Cardiac muscle cell (in vitro differentiated cells and primary cell): ENCODE results near the gene OR2A1. TPM values are rescaled to one million over a fixed set of nuclear protein-coding genes. Genes with fewer than 3 reads are reported as not detected.
"Not testable (repeated sequence)": the region's sequence is repeated elsewhere in the genome, so short reads cannot be mapped to it uniquely, and the experiment has no call there.

Source experiments
- DNase-seq, 2 donors: peaks; one replicate each; pipeline versions ENCODE4 v3.0.0 to v3.0.0-alpha.2; 2010 to 2017; ENCODE audit warnings: low read depth in 1 of 2, low spot score in 1 of 2
- H3K27ac ChIP-seq: fragments of 200-600 bp; sonication (generic); 2 replicates; pipeline ENCODE4 v1.5.1; 2016
- H3K27me3 ChIP-seq: fragments of 200-600 bp; sonication (generic); 2 replicates; pipeline ENCODE4 v1.6.0; 2016; ENCODE audit warnings: control low read depth
- H3K36me3 ChIP-seq: fragments of 200-600 bp; sonication (generic); 2 replicates; pipeline ENCODE4 v1.5.1; 2016; ENCODE audit warnings: control low read depth
- H3K4me1 ChIP-seq: fragments of 200-600 bp; sonication (generic); 2 replicates; pipeline ENCODE4 v1.8.1; 2017; ENCODE audit warnings: low read depth, mild to moderate bottlenecking, mixed run types
- H3K4me3 ChIP-seq: fragments of 200-600 bp; sonication (generic); 2 replicates; pipeline ENCODE4 v1.5.1; 2016; ENCODE audit warnings: mild to moderate bottlenecking
- H3K9me3 ChIP-seq: fragments of 200-600 bp; sonication (generic); 2 replicates; pipeline ENCODE4 v1.5.1; 2017; ENCODE audit warnings: low read depth, mild to moderate bottlenecking, control low read depth
- polyA plus RNA-seq: library from polyadenylated mRNA; unstranded; fragments of >200 nt; fragmentation: Nextera tagmentation; extraction: Ambion mirVana; gene quantifications from 2 replicates; pipeline ENCODE4 v1.2.1, GENCODE V29; 2016
- total RNA-seq: library from RNA; depleted of rRNA; stranded (reverse); fragments of >200 nt; gene quantifications from 2 replicates; pipeline ENCODE4 v1.2.3, GENCODE V29; 2016

Gene OR2A1, protein sequence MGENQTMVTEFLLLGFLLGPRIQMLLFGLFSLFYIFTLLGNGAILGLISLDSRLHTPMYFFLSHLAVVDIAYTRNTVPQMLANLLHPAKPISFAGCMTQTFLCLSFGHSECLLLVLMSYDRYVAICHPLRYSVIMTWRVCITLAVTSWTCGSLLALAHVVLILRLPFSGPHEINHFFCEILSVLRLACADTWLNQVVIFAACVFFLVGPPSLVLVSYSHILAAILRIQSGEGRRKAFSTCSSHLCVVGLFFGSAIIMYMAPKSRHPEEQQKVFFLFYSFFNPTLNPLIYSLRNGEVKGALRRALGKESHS
- not detected in 2 replicates for total RNA-seq
- polyA plus RNA-seq: not detected in 2 replicates

DNA sequence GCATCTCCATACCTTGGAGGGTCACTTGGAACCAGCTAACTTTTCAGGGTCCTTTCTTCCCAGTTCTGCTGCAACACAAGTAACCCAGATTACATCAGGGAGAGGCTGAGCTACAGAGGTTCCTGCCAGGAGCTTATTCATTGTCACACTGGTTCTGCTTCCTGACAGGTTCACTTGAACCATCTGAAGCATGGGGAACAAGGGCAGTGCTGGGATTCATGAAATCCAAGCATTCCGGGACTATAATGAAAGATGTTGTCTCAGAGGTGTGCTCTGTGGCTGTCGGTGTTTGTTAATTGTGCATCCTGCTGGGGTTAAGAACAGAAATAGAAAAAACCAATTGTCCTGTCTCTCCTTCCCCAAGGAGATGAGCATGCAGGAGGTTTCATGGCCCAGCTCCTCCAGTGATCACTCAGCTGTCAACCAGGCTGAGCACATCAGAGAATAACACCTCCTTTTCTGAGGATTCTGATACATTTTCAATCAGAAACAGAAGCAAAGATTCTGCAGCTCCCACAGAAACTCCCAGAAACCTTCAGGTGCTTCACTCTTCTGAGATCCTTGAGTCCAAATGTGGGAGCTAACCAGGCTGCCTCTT is at the start of gene OR2A1:
Gene OR2A1 (plus strand): TSS at position 548 of the 598 bp plus-strand sequence. CDS start 5,706 bp downstream, outside the sequence.
- not testable (repeated sequence) for H3K9me3 ChIP-seq, H3K36me3 ChIP-seq, DNase-seq, H3K27ac ChIP-seq, H3K27me3 ChIP-seq, H3K4me3 ChIP-seq, H3K4me1 ChIP-seq

DNA sequence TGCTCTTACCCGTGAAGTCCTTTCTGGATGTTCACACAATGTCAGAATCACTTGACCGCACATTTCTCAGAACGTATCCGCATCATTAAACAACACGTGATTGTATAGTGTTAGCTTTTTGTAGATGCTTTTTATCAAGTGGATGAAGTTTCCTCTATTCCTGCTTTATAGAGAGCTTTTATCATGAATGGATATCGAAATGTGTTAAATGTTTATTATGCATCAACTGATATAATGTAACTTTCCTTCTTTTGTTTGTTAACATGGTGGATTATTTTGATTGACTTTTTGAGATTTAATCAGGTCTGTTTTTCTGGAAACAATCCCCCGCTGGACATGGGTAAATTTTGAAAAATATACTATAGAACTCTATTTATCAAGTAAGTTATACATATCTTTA is 47.5 kb upstream of the OR2A1 start, which contains the start of gene OR2A7:
Gene OR2A7 (minus strand): TSS at position 101 of the 400 bp plus-strand sequence. CDS start 5,164 bp downstream, outside the sequence.
- not testable (repeated sequence) for H3K4me1 ChIP-seq, H3K27ac ChIP-seq, H3K9me3 ChIP-seq, H3K4me3 ChIP-seq, DNase-seq, H3K36me3 ChIP-seq, H3K27me3 ChIP-seq

DNA sequence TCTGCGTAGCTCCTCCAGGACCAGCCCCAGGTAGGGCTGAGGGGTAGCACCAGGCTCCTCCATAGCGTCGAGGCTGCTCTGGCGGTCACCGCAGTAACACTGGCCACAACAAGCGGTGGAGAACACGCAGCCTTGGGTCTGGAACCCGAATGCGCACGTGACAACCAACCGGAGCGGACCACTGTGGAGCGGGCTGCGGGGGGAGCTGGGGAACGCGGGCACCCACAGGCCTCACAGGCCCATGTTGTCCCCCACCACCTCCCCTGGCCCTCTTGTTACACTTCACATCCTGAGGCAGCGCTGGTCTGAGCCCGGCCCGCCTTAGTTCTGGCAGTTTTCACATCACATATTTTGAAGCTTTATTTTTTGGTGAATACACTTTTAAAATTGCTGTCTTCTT is 43.0 kb upstream of the OR2A1 start, which contains the start of gene CTAGE8:
Gene CTAGE8 (minus strand): TSS at position 101 of the 400 bp plus-strand sequence. CDS start 38 bp downstream, at position 63.
- not testable (repeated sequence) for H3K4me3 ChIP-seq, DNase-seq, H3K36me3 ChIP-seq, H3K27ac ChIP-seq, H3K9me3 ChIP-seq, H3K4me1 ChIP-seq, H3K27me3 ChIP-seq

DNA sequence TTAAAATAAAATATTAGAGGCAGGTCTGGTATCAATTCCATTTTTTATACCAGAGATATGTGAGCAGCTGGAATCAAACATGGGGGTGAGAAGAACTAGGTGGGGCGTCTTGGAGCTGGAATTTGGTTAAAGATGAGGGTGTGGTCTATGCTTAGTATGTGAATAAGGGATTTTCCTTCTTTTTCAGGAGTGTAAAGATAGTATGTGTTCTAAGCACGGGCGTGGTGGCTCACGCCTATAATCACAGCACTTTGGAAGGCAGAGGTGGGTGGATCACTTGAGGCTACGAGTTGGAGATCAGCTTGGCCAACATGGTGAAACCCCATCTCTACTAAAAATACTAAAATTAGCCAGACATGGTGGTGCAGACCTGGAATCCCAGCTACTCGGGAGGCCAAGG is 36.9 kb upstream of the OR2A1 start:
- H3K4me3 ChIP-seq, H3K9me3 ChIP-seq, H3K27ac ChIP-seq, H3K36me3 ChIP-seq, DNase-seq, H3K4me1 ChIP-seq, H3K27me3 ChIP-seq: not testable (repeated sequence)

DNA sequence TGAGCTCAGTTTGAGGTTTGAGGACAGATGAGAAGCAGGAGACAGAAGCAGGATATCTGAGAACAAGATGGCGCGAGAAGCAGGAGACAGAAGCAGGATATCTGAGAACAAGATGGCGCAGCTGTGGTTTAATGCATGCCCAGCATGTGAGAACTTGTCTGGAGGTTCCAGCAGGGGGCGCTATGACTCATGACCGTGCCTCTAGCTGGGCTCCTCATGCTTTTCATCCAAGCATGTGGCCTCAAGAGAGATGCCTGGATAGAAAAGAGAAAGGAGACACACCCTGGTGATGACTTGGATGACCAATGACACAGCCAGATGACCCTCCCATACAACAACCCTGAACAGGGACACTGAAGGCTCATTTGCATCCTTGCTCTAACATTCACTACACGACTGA is 32.2 kb upstream of the OR2A1 start:
- H3K9me3 ChIP-seq, H3K4me3 ChIP-seq, H3K27ac ChIP-seq, H3K36me3 ChIP-seq, DNase-seq, H3K4me1 ChIP-seq, H3K27me3 ChIP-seq: not testable (repeated sequence)

DNA sequence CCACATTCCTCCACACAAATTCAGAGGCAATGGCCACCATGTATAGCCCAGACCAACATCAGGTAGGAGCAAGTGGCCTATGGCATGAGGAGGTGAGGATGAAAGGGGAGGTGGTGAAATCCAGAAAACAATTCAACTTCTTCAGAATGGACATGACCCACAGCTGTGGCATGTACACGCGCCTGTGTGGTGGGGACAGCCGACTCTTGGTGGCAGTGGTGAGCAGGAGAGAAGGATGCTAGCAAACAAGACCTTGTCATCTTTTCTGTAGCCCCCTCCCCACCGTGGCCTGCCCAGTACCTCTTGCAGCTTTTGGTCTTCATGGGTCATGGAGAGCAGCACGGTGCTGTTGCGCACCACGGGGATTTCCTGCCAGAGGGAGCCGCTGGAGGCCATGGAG is 30.2 kb upstream of the OR2A1 start:
- not testable (repeated sequence) for H3K4me1 ChIP-seq, H3K27me3 ChIP-seq, H3K27ac ChIP-seq, H3K4me3 ChIP-seq, H3K9me3 ChIP-seq, DNase-seq, H3K36me3 ChIP-seq

DNA sequence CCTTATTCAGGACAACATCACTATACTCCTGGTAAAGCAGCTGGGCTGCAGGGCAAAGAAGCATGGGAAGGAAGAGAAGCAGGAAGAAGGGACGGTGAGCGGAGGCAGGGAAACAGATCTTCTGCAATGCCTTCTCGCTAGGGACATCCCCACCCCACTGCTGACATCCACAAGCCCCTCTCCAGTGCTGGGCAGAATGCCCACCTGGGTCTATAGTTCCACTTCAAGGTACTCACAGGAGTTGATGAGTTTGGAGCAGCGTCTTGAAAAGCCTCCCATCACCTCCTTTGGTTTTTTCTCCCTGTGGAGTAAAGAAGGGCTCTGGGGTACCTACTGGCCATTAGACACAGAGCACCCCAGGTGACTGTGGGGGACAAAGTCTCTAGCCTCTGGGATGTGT is 29.7 kb upstream of the OR2A1 start:
- H3K4me3 ChIP-seq, H3K4me1 ChIP-seq, H3K27ac ChIP-seq, H3K27me3 ChIP-seq, DNase-seq, H3K9me3 ChIP-seq, H3K36me3 ChIP-seq: not testable (repeated sequence)

DNA sequence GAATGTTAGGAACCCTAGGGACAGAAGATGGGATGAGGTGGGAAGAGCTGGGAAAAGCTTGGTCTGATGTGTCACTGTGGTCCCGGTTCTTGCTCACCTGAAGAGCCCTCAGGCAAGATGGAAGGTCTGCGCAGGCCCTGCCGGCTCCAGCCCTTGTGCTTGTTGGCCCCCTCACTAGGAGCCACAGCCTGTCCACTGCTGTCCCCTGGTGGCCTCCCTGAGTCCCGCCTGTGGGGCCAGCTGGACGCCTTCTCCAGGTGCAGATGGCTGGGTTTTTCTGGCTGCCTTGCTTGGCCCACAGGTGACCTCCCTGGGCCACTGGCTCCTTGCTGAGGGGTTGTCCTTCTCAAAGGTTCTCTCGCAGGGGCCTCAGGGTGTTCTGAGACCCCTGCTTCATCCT is 28.5 kb upstream of the OR2A1 start:
- not testable (repeated sequence) for H3K9me3 ChIP-seq, H3K36me3 ChIP-seq, H3K4me3 ChIP-seq, DNase-seq, H3K27me3 ChIP-seq, H3K4me1 ChIP-seq, H3K27ac ChIP-seq

DNA sequence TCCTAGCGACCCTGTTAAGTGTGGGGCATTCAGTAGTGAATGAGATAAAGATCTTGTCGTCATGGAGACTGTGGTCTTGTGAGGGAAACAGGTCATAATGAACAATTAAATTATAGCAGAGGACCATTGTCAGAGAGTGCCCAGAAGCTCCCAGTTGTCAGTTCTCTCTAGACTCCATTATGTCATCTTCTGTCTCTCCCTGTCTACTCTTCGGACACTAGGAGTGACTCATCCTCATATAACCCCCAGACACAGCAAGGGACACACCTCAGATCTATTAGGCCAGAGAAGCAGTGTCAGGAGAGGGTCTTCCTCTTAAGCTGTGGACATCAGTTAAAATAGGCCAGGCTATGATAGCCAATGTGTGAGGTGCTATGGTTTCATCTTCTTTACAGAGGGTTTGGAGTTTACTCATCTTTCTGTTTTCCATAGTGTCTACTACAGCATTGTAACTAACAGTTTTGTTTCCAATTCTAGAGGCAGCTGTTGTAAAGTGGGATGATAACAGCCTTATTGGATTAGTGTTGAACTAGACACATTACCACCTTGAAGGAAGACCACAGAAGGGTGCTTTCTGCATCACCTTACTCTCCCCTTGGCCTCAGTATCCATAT is 24.9 kb upstream of the OR2A1 start:
- not testable (repeated sequence) for DNase-seq, H3K27ac ChIP-seq

DNA sequence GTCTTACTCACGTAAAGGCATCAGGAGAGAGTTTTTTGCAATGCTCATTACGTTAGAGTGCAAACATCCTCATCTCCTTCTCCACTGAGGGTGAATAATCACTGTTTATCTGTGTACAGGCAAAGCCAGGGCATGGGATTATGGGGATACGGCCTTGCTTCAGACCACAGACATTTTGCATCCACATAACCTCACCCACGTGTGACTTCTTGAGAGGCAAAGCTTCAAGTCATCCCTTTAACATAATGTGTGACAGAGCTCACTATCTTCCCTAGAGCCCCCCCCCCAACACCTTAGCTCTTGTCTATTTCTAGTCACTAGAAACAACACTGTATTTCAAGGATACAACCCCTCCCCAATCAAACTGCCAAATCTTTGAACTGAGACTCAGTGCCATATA is 20.6 kb upstream of the OR2A1 start:
- H3K4me1 ChIP-seq, H3K27me3 ChIP-seq, DNase-seq, H3K36me3 ChIP-seq, H3K4me3 ChIP-seq, H3K27ac ChIP-seq, H3K9me3 ChIP-seq: not testable (repeated sequence)

More for the DNA sequence above, 24.9 kb upstream of the OR2A1 start:
- H3K4me3 ChIP-seq, H3K4me1 ChIP-seq, H3K36me3 ChIP-seq, H3K27me3 ChIP-seq, H3K9me3 ChIP-seq: not testable (repeated sequence)

DNA sequence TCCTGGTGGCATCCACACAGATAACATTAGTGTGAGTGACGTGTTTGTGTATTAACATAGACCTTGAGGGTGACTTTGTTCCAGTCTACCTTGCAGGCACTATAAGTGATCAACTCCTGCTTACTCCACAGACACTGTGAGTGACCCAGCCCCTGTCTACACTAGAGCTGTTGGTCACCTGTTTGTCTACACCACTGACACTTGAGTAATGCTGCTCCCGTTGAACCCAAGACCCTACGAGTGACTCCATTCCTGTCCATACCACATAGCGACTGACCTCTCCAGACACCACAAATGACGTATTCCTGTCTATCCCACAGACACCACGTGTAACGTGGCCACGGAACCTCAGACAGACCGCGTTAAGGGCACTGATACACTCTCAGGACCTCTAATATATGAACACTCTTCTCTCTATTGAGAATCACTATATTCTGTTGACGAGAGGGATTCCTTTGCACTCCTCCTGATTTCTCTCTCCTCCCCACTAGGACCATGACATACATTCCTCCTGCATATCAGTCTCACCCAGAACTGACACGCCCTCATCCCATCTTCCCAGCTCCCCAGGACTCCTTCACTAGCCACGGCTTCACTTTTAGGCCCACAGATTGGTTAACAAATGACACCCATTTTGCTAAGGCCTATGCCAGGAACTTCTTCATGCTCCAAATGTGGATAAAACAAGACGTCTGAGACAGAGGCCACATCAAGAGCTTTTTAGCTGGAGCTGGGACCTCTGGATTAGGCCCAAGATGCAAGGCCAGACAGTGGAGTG is 19.6 kb upstream of the OR2A1 start:
- H3K9me3 ChIP-seq, H3K4me1 ChIP-seq, H3K36me3 ChIP-seq, DNase-seq, H3K27me3 ChIP-seq, H3K27ac ChIP-seq, H3K4me3 ChIP-seq: not testable (repeated sequence)

DNA sequence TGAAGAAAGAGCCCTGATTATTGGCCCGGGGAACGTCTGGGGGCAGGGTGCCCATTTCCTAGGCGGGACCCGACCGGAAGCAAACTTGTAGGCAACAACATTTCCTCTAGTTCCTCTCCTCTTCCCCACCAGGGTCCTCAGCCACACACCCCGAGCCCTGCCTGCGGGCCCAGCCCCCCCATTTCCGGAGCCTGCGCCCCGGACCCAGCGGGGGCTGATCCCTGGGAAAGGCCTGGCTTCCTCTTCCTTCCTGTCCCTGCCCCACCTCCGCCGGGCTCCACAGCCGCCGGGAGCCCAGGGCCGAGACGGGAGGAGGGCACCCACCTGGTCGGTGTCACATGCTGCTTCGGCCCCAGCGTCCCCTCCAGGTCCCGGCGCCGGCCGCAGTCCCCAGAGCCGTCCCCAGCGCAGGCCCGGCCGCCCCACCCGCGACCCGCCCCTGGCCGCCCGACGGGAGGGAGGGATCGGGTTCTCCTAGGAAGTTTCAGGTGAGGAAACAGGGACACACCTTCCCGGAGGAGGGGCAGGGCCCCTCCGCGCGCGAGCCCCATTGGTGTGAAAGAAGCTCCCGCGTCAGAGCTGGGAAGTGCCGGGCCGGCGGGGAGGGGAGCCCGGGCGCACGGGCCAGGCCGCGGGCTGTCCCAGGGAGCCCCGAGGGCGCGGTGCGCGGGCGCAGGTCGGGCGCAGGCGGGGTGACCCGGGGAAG is 18.3 kb upstream of the OR2A1 start:
- not testable (repeated sequence) for H3K27ac ChIP-seq, H3K4me1 ChIP-seq, H3K4me3 ChIP-seq, DNase-seq, H3K36me3 ChIP-seq, H3K9me3 ChIP-seq, H3K27me3 ChIP-seq

DNA sequence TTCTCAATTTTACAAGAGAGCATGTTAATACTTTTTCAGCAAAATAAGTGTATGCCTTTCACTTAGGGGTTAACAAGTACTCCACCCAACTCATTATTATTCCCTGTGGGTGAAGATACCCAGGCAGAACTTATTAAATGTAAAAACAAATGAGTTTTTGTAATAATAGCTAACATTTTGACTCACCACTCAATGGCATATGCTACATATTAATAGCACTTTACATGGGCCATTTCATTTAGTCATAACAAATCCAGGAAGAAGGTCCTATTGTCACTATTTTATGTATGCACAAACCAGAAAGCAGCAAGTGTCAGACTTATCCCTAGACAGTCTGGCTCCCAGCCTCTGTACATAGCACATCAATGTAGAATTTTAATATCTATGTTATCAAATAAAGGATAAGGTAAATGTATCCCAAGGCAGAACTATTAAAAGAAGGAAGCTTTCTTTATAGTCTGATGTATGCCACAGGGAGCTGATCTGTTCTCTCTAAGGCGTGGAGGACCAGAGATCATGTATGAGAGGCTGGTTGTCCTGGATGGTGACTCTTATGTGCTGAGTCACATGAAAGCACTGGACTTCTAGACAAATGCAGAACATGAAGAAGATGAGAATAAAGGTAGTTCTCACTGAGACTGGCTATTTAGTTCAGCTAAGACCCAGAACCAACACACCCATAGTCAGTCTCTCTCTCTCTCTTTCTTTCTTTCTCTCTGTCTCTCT is 9.5 kb upstream of the OR2A1 start:
- not testable (repeated sequence) for H3K27me3 ChIP-seq, H3K36me3 ChIP-seq, H3K4me1 ChIP-seq, H3K27ac ChIP-seq, DNase-seq, H3K9me3 ChIP-seq, H3K4me3 ChIP-seq
